Bronchial epithelial cell (primary cell): Measurements from ENCODE around the gene ST6GALNAC2. TPM values are rescaled to one million over a fixed set of nuclear protein-coding genes. Genes with fewer than 3 reads are reported as not detected.
A peak's percentile ranks its signal among the peaks of the same experiment; 100 is the strongest.

Source experiments
- DNase-seq: peaks from one replicate; pipeline ENCODE4 v3.0.0-alpha.2; 2010; ENCODE audit warnings: low read depth
- FAIRE-seq: peaks from 2 replicates; lab custom pipeline; 2011; peaks lifted over from hg19 to GRCh38; lab: Jason Lieb, UNC
- H3K27me3 ChIP-seq: 2 replicates; pipeline ENCODE4 v1.5.1; 2011; ENCODE audit warnings: low read length; ENCODE audit not compliant: control insufficient read depth, insufficient read depth
- H3K36me3 ChIP-seq: 2 replicates; pipeline ENCODE4 v1.5.1; 2011; ENCODE audit warnings: low read length; ENCODE audit not compliant: control insufficient read depth, insufficient read depth
- H3K4me3 ChIP-seq: 2 replicates; pipeline ENCODE4 v1.5.1; 2011; ENCODE audit warnings: mild to moderate bottlenecking, low read depth, low read length, control low read depth
- CTCF ChIP-seq: IDR thresholded peaks from 2 replicates; pipeline ENCODE4 v1.5.1; 2011; ENCODE audit warnings: mild to moderate bottlenecking, moderate library complexity, low read length, control low read depth, inconsistent platforms; ENCODE audit not compliant: insufficient read depth, severe bottlenecking
- total RNA-seq: library from RNA; depleted of rRNA; stranded (reverse); fragments of >200 nt; gene quantifications from 2 replicates; pipeline ENCODE4 v1.2.1, GENCODE V29; 2014

The ST6GALNAC2 gene
- total RNA-seq, 1 donor from 2014 or later: 38.4 TPM

GRCh38 chr17:76543482-76543825 is 42.2 kb downstream of the ST6GALNAC2 start:
- H3K36me3 ChIP-seq: peaks cover 1% of the 10 kb centered on the region
- no peak for DNase-seq
- no peak for FAIRE-seq
- H3K4me3 ChIP-seq: no peak overlapping the region
- TF ChIP-seq CTCF: no peak
- no peaks in the 10 kb centered on the region for H3K27me3 ChIP-seq

GRCh38 chr17:76542984-76543383 is 42.7 kb downstream of the ST6GALNAC2 start:
- Histone ChIP-seq H3K27me3 (no peaks in the 10 kb centered on the region), H3K4me3 (no peak overlapping the region), H3K36me3 (peaks cover 1% of the 10 kb centered on the region)
- no peak for FAIRE-seq
- no peak for TF ChIP-seq CTCF
- DNase-seq: no peak

- DNase-seq: no peak
- FAIRE-seq: no peak
- no peaks in the 10 kb centered on the region for H3K27me3 ChIP-seq
- H3K4me3 ChIP-seq: no peak overlapping the region
- peaks cover 1% of the 10 kb centered on the region for H3K36me3 ChIP-seq
- TF ChIP-seq CTCF: no peak
Observed at GRCh38 chr17:76542566-76542971, 43.1 kb downstream of the ST6GALNAC2 start.

GRCh38 chr17:76541739-76542454 is 43.8 kb downstream of the ST6GALNAC2 start:
- Histone ChIP-seq H3K27me3 (no peaks in the 10 kb centered on the region), H3K4me3 (no peak overlapping the region), H3K36me3 (peaks cover 1% of the 10 kb centered on the region)
- no peak for TF ChIP-seq CTCF
- DNase-seq: no peak
- peak; percentile 84 for FAIRE-seq

- peak; percentile 73 for FAIRE-seq
- DNase-seq: peak; percentile 93
- peak overlapping the region; percentile 8 for H3K4me3 ChIP-seq
- peak; percentile 23 for TF ChIP-seq CTCF
- H3K36me3 ChIP-seq: no peaks in the 10 kb centered on the region
- H3K27me3 ChIP-seq: no peaks in the 10 kb centered on the region
Observed at GRCh38 chr17:76540381-76541300, 45.0 kb downstream of the ST6GALNAC2 start.
